ENCODE measurements around the gene TJP3. TPM values are rescaled to one million over a fixed set of nuclear protein-coding genes. Genes with fewer than 3 reads are reported as not detected.

The TJP3 gene
- total and polyA plus RNA-seq, 4 donors: 0.26 to 29.2 (median 0.72) TPM

DNA sequence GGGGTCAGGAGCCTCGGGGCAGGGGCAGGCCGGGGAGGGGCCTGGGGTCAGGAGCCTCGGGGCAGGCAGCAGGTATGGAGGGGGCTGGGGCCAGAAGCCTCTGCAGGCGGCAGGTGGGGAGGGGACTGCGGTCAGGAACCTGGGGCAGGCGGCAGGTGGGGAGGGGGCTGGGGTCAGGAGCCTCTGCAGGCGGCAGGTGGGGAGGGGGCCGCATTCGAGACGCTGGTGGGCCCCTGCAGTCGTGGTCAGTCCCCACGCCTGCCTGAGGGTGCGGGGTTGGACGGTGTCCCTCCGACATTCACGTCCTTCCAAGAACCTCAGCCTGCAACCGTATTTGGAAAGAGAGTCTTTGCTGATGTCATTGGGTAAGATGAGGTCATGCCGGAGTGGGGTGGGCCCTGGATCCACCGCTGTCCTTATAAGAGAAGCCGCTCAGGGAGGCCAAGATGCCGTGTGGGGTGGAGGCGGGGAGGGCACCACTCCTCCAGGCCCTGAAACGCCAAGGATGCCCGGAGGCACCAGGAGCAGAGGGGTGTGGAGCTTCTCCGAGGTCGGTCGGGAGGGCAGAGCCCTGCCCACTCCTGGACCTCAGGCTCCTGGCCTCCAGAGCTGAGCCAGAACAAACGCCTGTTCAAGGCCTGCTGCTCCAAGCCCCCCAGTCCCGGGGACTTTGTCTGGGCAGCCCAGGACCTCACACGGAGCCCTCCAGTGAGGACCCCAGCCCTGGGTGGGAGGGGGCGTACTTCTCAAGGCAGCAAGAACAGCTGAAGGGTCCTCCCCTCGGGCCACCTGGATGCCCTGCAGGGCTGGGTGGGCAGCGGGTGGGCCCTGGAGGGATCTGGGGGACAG lies 38.0 kb upstream of the TJP3 start:
- Histone ChIP-seq H3K4me3 (ENCODE audit: low read length in 2 of 2) (peak overlapping the region in 1 of 2 donors; percentile 15), H3K27ac (ENCODE audit: low read depth in 1 of 2, low read length in 2 of 2) (peak overlapping the region; percentile 91 to 98), H3K36me3 (ENCODE audit: control insufficient read depth in 1 of 2, insufficient read depth in 2 of 2, low read length in 1 of 2) (no peaks in the 10 kb centered on the region), H3K4me1 (ENCODE audit: control insufficient read depth in 1 of 2, insufficient read depth in 2 of 2, low read length in 2 of 2) (no peaks in the 10 kb centered on the region), H3K27me3 (ENCODE audit: control insufficient read depth in 1 of 2, insufficient read depth in 2 of 2, low read length in 1 of 2) (no peaks in the 10 kb centered on the region), H3K9me3 (ENCODE audit: control insufficient read depth, low read length) (no peaks in the 10 kb centered on the region)
- 7 to 9% methylated on average over 30 to 33 of the region's 33 CpGs for WGBS, 2 donors
- peak; percentile 92 to 95 for DNase-seq
- peak; percentile 87 for ATAC-seq (ENCODE audit: low FRiP score)
- intact Hi-C loops (cut with DNase I): loop anchor here in 1 of 2 donors (2.0 kb wide), 1 partner anchor 23 kb away; no protein-coding TSS in a partner anchor

DNA sequence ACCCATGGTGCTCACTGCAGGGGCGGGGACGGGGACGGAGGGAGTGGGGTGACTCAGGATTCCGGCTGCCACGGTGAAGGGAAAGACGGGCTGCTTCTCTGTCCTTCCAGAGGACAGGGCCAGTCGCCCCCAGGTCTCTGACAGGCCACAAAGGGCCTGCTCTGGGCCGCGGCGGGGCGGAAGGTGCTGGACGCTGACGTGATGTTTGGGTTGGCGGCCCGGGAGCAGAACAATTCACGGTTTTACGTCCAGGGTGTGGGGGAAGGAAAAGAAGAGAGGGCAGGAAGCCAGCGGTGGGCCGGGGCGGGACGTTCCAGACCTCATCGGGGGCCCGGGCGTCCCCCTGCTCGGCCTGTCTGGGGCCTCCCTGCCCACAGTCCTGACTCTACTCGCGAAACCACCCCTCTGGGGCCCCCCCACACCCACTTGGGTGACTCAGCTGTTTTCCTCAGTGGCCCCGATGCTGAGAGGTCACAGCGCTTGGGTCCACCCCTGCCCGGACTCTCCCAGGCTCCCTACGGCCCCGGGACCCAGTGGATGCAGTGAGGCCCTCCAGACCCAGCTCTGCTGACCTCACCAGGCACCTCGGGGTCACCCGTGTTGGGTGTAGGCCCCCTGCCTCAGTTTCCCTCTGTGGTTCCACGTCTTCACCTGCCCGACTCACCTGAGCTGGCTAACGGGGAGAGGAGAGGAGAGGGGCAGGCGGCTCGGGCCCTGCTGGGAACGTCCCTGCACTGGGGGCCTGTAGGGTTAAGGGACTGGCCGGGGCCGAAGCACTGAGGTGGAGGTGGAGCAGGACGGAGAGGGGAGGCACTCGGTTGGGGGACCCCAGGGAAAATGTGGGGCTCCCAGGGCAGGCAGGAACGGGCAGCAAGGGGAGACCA lies 37.1 kb upstream of the TJP3 start:
- DNase-seq (peak; percentile 89 to 96), ATAC-seq (ENCODE audit: low FRiP score) (peak; percentile 84)
- 4% methylated on average over 41 to 45 of the region's 45 CpGs for WGBS, 2 donors
- Histone ChIP-seq H3K4me3 (ENCODE audit: low read length in 2 of 2) (peak overlapping the region in 1 of 2 donors; percentile 15), H3K27ac (ENCODE audit: low read depth in 1 of 2, low read length in 2 of 2) (peak overlapping the region; percentile 91 to 98), H3K36me3 (ENCODE audit: control insufficient read depth in 1 of 2, insufficient read depth in 2 of 2, low read length in 1 of 2) (no peaks in the 10 kb centered on the region), H3K9me3 (ENCODE audit: control insufficient read depth, low read length) (no peaks in the 10 kb centered on the region), H3K27me3 (ENCODE audit: control insufficient read depth in 1 of 2, insufficient read depth in 2 of 2, low read length in 1 of 2) (no peaks in the 10 kb centered on the region), H3K4me1 (ENCODE audit: control insufficient read depth in 1 of 2, insufficient read depth in 2 of 2, low read length in 2 of 2) (no peaks in the 10 kb centered on the region)
- intact Hi-C loops (cut with DNase I): loop anchor here in 1 of 2 donors (2.0 kb wide), 1 partner anchor 22 kb away; no protein-coding TSS in a partner anchor

DNA sequence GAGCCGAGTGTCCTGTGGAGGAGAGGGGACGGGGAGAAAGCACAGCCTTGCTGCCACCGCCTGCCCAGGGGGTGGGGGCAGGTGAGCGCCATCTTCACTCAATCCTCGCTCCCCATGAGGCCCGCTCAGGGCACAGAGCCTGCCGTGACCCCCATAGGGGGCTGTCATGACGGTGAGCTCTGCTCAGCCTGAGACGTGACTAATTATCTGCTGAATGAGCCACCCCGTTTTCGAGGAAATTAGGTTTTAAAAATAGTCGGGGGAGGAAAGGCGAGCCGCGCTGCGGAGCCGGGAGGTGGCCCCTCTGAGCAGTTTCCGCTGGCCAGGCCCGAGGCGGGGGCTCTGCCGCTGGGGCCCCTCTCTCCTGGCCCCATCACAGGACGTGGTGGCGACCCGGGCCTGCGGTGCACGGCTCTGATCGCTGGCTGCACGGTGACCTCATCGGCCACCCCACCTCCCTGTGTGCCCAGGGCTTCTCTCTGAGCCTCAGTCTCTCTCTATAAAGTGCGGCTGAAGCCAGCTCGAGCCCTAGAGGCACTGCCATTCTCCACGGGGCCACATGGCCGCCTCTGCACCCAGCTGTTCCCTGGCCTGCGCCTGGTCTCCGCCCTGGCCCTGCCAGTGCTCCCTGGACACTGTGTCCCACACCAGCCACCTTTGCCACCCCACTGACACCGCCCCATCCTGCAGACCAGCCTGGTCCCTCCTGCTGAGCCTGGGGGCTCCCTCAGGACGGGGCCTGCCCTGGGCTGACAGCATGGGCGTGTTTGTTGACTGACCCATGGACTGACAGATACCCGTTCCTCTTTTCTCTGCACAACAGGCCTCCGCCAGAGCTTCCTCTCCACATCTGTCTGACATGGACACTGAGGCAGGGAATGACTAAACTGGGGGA lies 36.3 kb upstream of the TJP3 start:
- Histone ChIP-seq H3K4me1 (ENCODE audit: control insufficient read depth in 1 of 2, insufficient read depth in 2 of 2, low read length in 2 of 2) (no peaks in the 10 kb centered on the region), H3K27me3 (ENCODE audit: control insufficient read depth in 1 of 2, insufficient read depth in 2 of 2, low read length in 1 of 2) (no peaks in the 10 kb centered on the region), H3K4me3 (ENCODE audit: low read length in 2 of 2) (no peak overlapping the region), H3K36me3 (ENCODE audit: control insufficient read depth in 1 of 2, insufficient read depth in 2 of 2, low read length in 1 of 2) (no peaks in the 10 kb centered on the region), H3K9me3 (ENCODE audit: control insufficient read depth, low read length) (no peaks in the 10 kb centered on the region), H3K27ac (ENCODE audit: low read depth in 1 of 2, low read length in 2 of 2) (peak overlapping the region; percentile 91 to 98)
- DNase-seq (no peak), ATAC-seq (ENCODE audit: low FRiP score) (peak; percentile 1)
- 17 to 20% methylated on average over 31 to 40 of the region's 40 CpGs for WGBS, 2 donors
- intact Hi-C loops (cut with DNase I): loop anchor here in 1 of 2 donors (2.0 kb wide), 1 partner anchor 21 kb away; no protein-coding TSS in a partner anchor

DNA sequence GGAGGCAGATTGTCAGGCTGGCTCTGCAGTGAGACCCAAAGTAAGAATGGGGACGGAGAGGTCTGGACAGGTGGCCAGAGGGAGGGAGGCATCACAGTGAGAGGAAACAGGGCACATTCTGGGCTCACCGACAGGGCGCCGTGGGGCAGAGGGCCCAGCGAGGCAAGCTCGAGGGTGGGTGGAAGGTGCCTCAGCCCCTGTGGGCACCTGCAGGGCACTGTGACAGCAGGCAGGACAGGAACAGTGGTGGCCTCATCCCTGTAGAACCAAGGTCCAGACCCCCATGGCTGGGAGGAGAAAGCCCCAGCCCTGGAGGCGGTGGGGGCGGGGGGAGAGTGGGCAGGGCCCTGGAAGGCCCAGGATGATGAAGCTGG lies 35.6 kb upstream of the TJP3 start:
- ATAC-seq (ENCODE audit: low FRiP score): no peak
- intact Hi-C loops (cut with DNase I): no loop called here
- no peak for DNase-seq
- WGBS, 2 donors: 62 to 71% methylated on average over 6 to 8 of the region's 8 CpGs
- Histone ChIP-seq H3K4me3 (ENCODE audit: low read length in 2 of 2) (no peak overlapping the region), H3K27ac (ENCODE audit: low read depth in 1 of 2, low read length in 2 of 2) (peak overlapping the region in 1 of 2 donors; percentile 91), H3K9me3 (ENCODE audit: control insufficient read depth, low read length) (no peaks in the 10 kb centered on the region), H3K36me3 (ENCODE audit: control insufficient read depth in 1 of 2, insufficient read depth in 2 of 2, low read length in 1 of 2) (no peaks in the 10 kb centered on the region), H3K4me1 (ENCODE audit: control insufficient read depth in 1 of 2, insufficient read depth in 2 of 2, low read length in 2 of 2) (no peaks in the 10 kb centered on the region), H3K27me3 (ENCODE audit: control insufficient read depth in 1 of 2, insufficient read depth in 2 of 2, low read length in 1 of 2) (no peaks in the 10 kb centered on the region)

DNA sequence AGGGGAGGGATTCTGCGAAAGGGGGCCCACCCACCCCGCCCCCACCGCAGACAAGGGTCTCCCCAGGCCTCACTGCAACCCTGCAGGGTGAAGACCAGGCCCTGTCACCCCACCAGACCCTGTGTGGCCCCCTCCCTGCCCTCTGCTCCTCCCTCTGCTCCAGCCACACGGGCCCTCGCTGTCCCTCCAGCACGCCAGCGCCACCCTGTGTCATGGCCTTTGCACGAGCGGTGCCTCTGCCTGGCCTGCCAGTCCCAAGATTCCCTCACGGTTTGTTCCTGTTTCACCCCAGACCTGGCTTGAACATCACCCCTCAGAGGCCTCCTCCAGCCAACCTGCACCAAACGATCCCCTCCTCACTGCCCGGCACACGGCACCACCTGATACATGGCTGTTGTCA lies 35.2 kb upstream of the TJP3 start:
- H3K36me3 ChIP-seq (ENCODE audit: control insufficient read depth in 1 of 2, insufficient read depth in 2 of 2, low read length in 1 of 2): no peaks in the 10 kb centered on the region
- H3K4me1 ChIP-seq (ENCODE audit: control insufficient read depth in 1 of 2, insufficient read depth in 2 of 2, low read length in 2 of 2): no peaks in the 10 kb centered on the region
- 87 to 88% methylated on average over 5 to 13 of the region's 13 CpGs for WGBS, 2 donors
- no peak overlapping the region for H3K4me3 ChIP-seq (ENCODE audit: low read length in 2 of 2)
- H3K9me3 ChIP-seq (ENCODE audit: control insufficient read depth, low read length): no peaks in the 10 kb centered on the region
- intact Hi-C loops (cut with DNase I): no loop called here
- no peak for ATAC-seq (ENCODE audit: low FRiP score)
- no peak for DNase-seq
- H3K27me3 ChIP-seq (ENCODE audit: control insufficient read depth in 1 of 2, insufficient read depth in 2 of 2, low read length in 1 of 2): no peaks in the 10 kb centered on the region
- no peak overlapping the region for H3K27ac ChIP-seq (ENCODE audit: low read depth in 1 of 2, low read length in 2 of 2)

DNA sequence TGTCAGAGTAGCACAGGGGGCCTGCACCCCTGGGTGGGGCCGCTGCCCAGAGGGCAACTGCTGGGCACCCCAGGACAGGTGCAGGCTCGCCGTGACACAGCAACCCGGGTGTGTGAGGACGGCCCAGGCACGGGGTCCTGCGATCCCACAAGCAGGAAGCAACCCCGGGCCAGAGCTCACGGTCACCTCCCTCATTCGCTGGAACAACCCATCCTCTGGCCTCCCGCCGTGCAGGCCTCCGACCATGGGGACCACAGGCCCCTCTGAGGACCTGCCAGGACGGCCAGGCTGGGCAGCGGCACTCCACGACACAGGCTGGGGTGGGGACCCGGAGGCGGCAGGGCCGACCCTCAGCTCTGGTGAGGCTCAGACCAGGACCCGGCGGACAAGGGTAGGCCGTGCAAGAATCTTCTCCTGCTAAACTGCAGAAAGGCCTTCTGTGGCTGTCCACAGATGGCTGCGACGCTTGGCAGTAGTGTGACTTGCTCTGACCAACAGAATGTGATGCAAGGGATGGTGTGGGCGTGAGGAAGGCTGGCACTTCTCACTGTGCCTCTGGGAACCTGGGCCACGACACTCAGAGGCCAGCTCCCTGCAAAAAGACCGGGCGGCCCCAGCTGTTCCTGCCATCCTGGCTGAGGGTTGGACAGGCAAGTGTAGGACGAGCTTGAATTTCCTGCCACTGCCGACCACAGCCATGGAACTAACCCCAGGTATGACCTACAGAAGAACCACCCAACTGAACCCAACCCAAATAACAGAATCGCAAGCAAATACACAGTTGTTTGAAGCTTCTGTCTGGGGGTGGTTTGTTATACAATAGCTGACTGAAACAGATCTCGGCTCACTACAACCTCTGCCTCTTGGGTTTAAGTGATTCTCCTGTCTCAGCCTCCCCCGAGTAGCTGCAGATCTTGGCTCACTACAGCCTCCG lies 34.4 kb upstream of the TJP3 start:
- Histone ChIP-seq H3K27ac (ENCODE audit: low read depth in 1 of 2, low read length in 2 of 2) (no peak overlapping the region), H3K4me1 (ENCODE audit: control insufficient read depth in 1 of 2, insufficient read depth in 2 of 2, low read length in 2 of 2) (no peaks in the 10 kb centered on the region), H3K36me3 (ENCODE audit: control insufficient read depth in 1 of 2, insufficient read depth in 2 of 2, low read length in 1 of 2) (no peaks in the 10 kb centered on the region), H3K9me3 (ENCODE audit: control insufficient read depth, low read length) (no peaks in the 10 kb centered on the region), H3K4me3 (ENCODE audit: low read length in 2 of 2) (no peak overlapping the region), H3K27me3 (ENCODE audit: control insufficient read depth in 1 of 2, insufficient read depth in 2 of 2, low read length in 1 of 2) (no peaks in the 10 kb centered on the region)
- DNase-seq (no peak), ATAC-seq (ENCODE audit: low FRiP score) (no peak)
- WGBS, 2 donors: 94% methylated on average over 33 to 34 of the region's 34 CpGs
- intact Hi-C loops (cut with DNase I): no loop called here

DNA sequence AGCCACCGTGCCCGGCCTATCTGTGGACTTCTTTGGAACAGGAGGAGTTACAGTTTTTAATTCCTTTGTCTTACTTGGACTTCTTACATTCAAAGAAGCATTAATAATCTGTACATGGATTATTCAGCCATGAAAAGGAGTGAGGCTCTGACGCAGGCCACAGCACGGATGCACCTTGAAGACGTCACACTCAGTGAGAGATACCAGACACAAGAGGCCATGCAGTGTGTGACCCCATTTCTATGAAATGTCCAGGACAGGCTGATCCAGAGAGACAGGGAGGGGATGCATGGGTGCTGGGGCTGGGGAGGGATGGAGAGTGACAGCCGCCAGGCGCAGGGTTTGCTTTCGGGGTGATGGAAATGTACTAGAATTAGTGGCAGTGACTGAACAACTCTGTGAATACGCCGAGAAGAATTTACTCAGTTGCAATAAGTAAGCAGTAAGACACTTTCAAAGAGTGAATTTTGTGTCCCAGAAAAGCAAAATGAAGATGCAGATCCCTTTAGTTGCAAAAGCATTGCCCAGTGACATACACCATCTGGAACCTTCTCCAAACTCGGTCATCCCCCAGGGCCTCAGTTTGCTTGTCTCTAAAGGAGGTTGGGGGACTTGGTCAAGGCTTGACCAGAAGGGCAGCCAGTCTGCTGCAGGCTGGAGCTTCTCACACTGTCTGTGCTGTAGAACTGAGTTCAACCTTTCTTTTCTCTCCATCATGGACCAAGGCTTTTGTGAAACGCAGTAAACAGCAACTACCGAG lies 33.2 kb upstream of the TJP3 start:
- no peaks in the 10 kb centered on the region for H3K9me3 ChIP-seq (ENCODE audit: control insufficient read depth, low read length)
- intact Hi-C loops (cut with DNase I): no loop called here
- no peaks in the 10 kb centered on the region for H3K4me1 ChIP-seq (ENCODE audit: control insufficient read depth in 1 of 2, insufficient read depth in 2 of 2, low read length in 2 of 2)
- ATAC-seq (ENCODE audit: low FRiP score) (no peak), DNase-seq (no peak)
- H3K4me3 ChIP-seq (ENCODE audit: low read length in 2 of 2): no peak overlapping the region
- no peaks in the 10 kb centered on the region for H3K27me3 ChIP-seq (ENCODE audit: control insufficient read depth in 1 of 2, insufficient read depth in 2 of 2, low read length in 1 of 2)
- H3K36me3 ChIP-seq (ENCODE audit: control insufficient read depth in 1 of 2, insufficient read depth in 2 of 2, low read length in 1 of 2): no peaks in the 10 kb centered on the region
- H3K27ac ChIP-seq (ENCODE audit: low read depth in 1 of 2, low read length in 2 of 2): no peak overlapping the region
- WGBS, 2 donors: 87 to 89% methylated on average over 13 of the region's 13 CpGs

All from aorta (tissue), 5 donors.